Heart right ventricle (tissue), 16 donors: ENCODE data around the gene CLPTM1L. TPM values are rescaled to one million over a fixed set of nuclear protein-coding genes. Genes with fewer than 3 reads are reported as not detected.

Source experiments
- ATAC-seq, 8 donors: fragments of 200-7000 bp; cut with Tn5 transposase; one replicate each; pipeline ENCODE4 v1.9.1; 2020; ENCODE audit warnings: mild to moderate bottlenecking in 8 of 8, moderate library complexity in 8 of 8, moderate number of reproducible peaks in 1 of 8
- DNase-seq, 2 donors: peaks; one replicate each; pipeline ENCODE4 v3.0.0-alpha.2; 2020
- H3K27ac ChIP-seq, 10 donors: fragments of 200-600 bp; sonication (generic) in 2 of 10; one replicate each; pipeline versions ENCODE4 v1.5.0 to v1.8.0; 2020 to 2022; ENCODE audit warnings: mild to moderate bottlenecking in 3 of 10
- H3K27me3 ChIP-seq, 7 donors: fragments of 200-600 bp; one replicate each; pipeline ENCODE4 v1.8.0; 2021 to 2022; ENCODE audit warnings: mild to moderate bottlenecking in 2 of 7
- H3K36me3 ChIP-seq, 9 donors: fragments of 200-600 bp; sonication (generic) in 1 of 9; one replicate each; pipeline versions ENCODE4 v1.5.0 to v1.8.0; 2020 to 2022; ENCODE audit warnings: mild to moderate bottlenecking in 2 of 9
- H3K4me1 ChIP-seq, 9 donors: fragments of 200-600 bp; sonication (generic) in 1 of 9; one replicate each; pipeline versions ENCODE4 v1.5.0 to v1.8.0; 2020 to 2022; ENCODE audit warnings: mild to moderate bottlenecking in 4 of 9
- H3K4me3 ChIP-seq, 10 donors: fragments of 200-600 bp; sonication (generic) in 2 of 10; one replicate each; pipeline versions ENCODE4 v1.5.0 to v1.8.0; 2020 to 2022; ENCODE audit warnings: mild to moderate bottlenecking in 7 of 10, moderate library complexity in 2 of 10
- H3K9me3 ChIP-seq, 11 donors: fragments of 200-600 bp in 10 of 11; sonication (generic) in 2 of 11; one replicate each; pipeline versions ENCODE4 v1.5.0 to v1.8.0; 2013 to 2022; ENCODE audit warnings: mild to moderate bottlenecking in 2 of 11, control low read depth in 1 of 11, moderate library complexity in 1 of 11
- CTCF ChIP-seq, 9 donors: fragments of 200-600 bp; sonication (generic) in 2 of 9; IDR thresholded peaks; one replicate each; pipeline versions ENCODE4 v1.5.0 to v1.8.0; 2021 to 2022; ENCODE audit warnings: antibody characterized with exemption in 9 of 9, mild to moderate bottlenecking in 5 of 9, moderate library complexity in 1 of 9
- WGBS, 2 donors: extraction: QIAGEN DNeasy Blood & Tissue Kit; methylation state at CpG; one replicate each; pipeline ENCODE4 v1.1.7; 2013; ENCODE audit warnings: inconsistent platforms in 1 of 2; 5-methylcytosine and 5-hydroxymethylcytosine counted together
- intact Hi-C, 10 donors: fragments of 100-400 bp; cut with DNase I; formaldehyde crosslinking; loops; one replicate each; pipeline versions ENCODE4 v1.11.1 to v1.14.2; 2022
- polyA plus RNA-seq, 2 donors: library from polyadenylated mRNA; stranded (reverse); fragments of 200-250 nt; gene quantifications; one replicate each; pipeline ENCODE4 v1.2.3, GENCODE V29; 2013
- total RNA-seq, 10 donors: library from RNA; stranded (reverse); fragmentation: NEBNext Ultra II Directional in 3 of 10; extraction: Animal tissue kit (Norgen Biotek cat#: 25700) in 3 of 10; gene quantifications; one replicate each; pipeline versions ENCODE4 v1.2.1 to v1.2.4, GENCODE V29; 2021 to 2023
- donor health status: Arrhythmogenic right ventricular cardiomyopathy.
- donor health status: ischemic (EF 13 %, LVEDD 7.1; RV severe dilation, severe dysfunction).
- donor health status: healthy with polysubstance abuse.
- donor health status: DM: no; HTN: yes; CAD: no.
- donor health status: DM: no; HTN: no; CAD: no.
- donor health status: ischemic (EF 25% LVEDD 6.9; RV normal size, moderate dysfunction).
- donor health status: ischemic (EF 25% LVEDD 5.7; RV mildly dilated, moderate dysfunction).
- donor health status: healthy.
- donor health status: DM: yes; HTN: yes; CAD: no.
- donor health status: Ischemic cardiomyopathy.
- donor health status: ischemic (EF 35%, LVEDD 5.7; RV mildly dilated, moderate dysfunction).
- donor health status: nonischemic (EF 11% LVEDD 7.7; RV severe dilation, severe dysfunction).
- donor health status: DM: yes; HTN: yes; CAD: no.
- donor health status: PGD.
- donor health status: ischemic (EF 29% LVEDD 5.4; RV normal size, mild dysfunction).
- donor health status: nonischemic (EF 23%, LVEDD 6.1; RV moderate dilation, normal function).

Gene CLPTM1L
- total and polyA plus RNA-seq, 12 donors = 21.5 to 78.0 (median 32.5) TPM

- no peak for ATAC-seq
- H3K4me3 ChIP-seq = no peak overlapping the region
- no peak for DNase-seq
- H3K27ac ChIP-seq = no peak overlapping the region
- intact Hi-C loops = no loop called here
- H3K27me3 ChIP-seq = peaks cover 0 to 7% (median 0%) of the 10 kb centered on the region in 7 donors
- H3K36me3 ChIP-seq = no peaks in the 10 kb centered on the region
- 95 to 98% methylated on average over 21 of the region's 21 CpGs for WGBS, 2 donors
- TF ChIP-seq CTCF (IDR thresholded peaks at IDR 0.05) = no peak
- no peaks in the 10 kb centered on the region for H3K4me1 ChIP-seq
- H3K9me3 ChIP-seq = no peaks in the 10 kb centered on the region
These were observed 72.7 kb downstream of the CLPTM1L start for GRCh38 chr5:1272201-1272600.

DNA sequence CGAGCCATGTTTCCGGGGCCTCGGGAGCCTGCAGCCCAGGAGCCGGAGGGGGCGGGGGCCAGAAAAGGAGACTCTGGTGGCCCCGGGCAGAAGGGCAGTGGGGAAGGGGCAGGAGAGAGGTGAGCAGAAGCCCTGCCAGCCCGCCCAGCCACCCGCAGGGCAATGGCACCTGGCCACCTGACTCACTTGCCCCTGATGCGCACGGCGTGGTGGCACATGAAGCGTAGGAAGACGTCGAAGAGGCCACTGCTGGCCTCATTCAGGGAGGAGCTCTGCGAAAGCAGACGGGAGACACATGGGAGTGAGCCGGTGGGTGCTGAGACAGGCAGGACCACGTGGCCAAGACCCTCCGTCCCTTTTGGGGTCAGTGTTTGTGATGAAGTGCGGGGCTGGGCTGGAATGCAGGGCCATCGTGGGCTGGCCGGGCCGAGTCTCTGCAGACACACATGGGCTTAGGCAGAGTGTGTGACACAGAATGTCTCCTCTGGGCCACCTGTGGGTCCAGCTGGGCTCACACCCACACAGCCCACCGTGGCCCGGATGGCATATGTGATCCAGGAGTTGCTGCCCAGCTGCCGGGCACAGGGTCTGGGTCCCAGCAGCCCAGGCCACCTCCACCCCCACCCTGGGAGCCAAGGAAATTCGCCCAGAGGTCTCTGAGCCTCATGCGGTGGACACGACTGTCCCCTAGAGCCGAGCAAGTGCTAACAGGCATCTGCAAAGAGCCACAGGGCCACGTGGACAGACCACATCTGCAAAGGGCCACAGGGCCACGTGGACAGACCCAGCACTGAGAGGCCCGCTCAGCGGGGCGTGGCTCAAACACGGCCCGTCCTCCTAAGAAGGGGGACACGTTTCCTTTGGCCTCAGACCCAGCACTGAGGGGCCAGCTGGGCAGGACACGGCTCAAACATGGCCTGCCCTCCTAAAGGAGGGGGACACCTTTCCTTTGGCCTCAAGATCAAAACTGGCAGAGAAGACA is 73.7 kb downstream of the CLPTM1L start:
- Histone ChIP-seq H3K4me1 (no peaks in the 10 kb centered on the region), H3K27ac (no peak overlapping the region), H3K27me3 (peaks cover 0 to 7% (median 0%) of the 10 kb centered on the region in 7 donors), H3K4me3 (no peak overlapping the region), H3K9me3 (no peaks in the 10 kb centered on the region), H3K36me3 (no peaks in the 10 kb centered on the region)
- 93% methylated on average over 39 of the region's 39 CpGs for WGBS, 2 donors
- intact Hi-C loops = no loop called here
- DNase-seq (no peak), ATAC-seq (peak in 1 of 8 donors; percentile 30)
- TF ChIP-seq CTCF (IDR thresholded peaks at IDR 0.05) = no peak

DNA sequence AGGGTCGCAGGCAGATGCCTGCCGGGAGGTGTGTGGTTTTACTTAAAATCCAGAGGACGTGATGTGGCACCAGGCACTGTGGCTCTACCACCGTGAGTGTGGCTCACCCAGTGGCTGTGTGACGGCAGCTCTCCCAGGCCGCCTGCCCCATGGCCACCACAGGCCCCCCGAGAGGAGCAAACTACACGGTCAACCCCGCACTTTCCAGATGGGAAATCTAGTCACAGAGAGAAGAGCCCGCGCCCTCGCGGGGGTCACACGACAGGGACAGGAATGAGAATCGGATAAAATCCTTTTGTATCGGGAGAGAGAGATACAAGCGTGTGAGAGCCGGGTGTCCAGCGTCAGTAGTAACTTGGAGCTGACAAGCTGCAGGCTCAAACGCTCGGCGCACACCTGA is 74.5 kb downstream of the CLPTM1L start:
- Histone ChIP-seq H3K4me1 (no peaks in the 10 kb centered on the region), H3K27me3 (peaks cover 0 to 7% (median 0%) of the 10 kb centered on the region in 7 donors), H3K27ac (no peak overlapping the region), H3K9me3 (no peaks in the 10 kb centered on the region), H3K36me3 (no peaks in the 10 kb centered on the region), H3K4me3 (no peak overlapping the region)
- intact Hi-C loops = no loop called here
- ATAC-seq (no peak), DNase-seq (no peak)
- no peak for TF ChIP-seq CTCF (IDR thresholded peaks at IDR 0.05)
- WGBS, 2 donors = 92 to 93% methylated on average over 22 of the region's 22 CpGs

DNA sequence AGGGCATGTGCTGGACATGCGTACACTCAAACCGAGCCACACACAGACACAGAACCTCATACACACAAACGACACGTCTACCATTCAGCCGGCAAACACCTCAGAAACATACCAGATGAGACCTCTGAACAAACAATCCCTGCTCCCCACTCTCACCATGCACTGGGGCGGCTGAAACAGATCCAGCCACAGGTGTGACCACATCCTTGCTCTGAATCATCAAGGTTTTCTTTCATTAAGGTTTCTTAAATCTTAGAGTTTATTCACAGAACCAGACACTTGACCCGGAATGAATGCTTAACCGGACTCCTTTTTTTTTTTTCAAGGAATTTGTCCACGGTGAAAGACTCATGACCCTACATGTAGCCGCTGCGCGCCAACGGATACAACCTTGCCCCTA is 76.2 kb downstream of the CLPTM1L start:
- Histone ChIP-seq H3K4me1 (no peaks in the 10 kb centered on the region), H3K36me3 (no peaks in the 10 kb centered on the region), H3K27me3 (no peaks in the 10 kb centered on the region), H3K4me3 (no peak overlapping the region), H3K9me3 (peaks cover 0 to 5% (median 0%) of the 10 kb centered on the region in 11 donors), H3K27ac (no peak overlapping the region)
- WGBS, 2 donors = 88 to 92% methylated on average over 13 of the region's 13 CpGs
- no peak for ATAC-seq
- TF ChIP-seq CTCF (IDR thresholded peaks at IDR 0.05) = no peak
- intact Hi-C loops = no loop called here
- no peak for DNase-seq
